CD4-positive, alpha-beta T cell treated with Interleukin-21 for 1 hour (primary cell): ENCODE results near the gene KCNT1.

Source experiments
- DNase-seq: peaks from one replicate; pipeline ENCODE4 v3.0.0-alpha.2; 2020

The KCNT1 gene

GRCh38 chr9:135769489-135770202, 67.7 kb downstream of the KCNT1 start:
- no peak for DNase-seq

- DNase-seq = peak; percentile 7
Measured at GRCh38 chr9:135770203-135770535, 68.2 kb downstream of the KCNT1 start.

DNA sequence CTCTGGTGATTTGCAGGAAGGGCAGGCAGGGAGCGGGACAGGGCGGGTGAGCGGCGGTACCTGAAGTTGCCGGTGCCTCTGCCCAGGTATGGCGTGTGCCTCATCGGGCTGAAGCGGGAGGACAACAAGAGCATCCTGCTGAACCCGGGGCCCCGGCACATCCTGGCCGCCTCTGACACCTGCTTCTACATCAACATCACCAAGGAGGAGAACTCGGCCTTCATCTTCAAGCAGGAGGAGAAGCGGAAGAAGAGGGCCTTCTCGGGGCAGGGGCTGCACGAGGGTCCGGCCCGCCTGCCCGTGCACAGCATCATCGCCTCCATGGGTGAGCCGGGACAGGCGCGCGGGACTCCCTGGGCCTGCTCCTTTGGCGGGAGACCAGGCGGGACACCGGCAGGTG, 68.8 kb downstream of the KCNT1 start:
- DNase-seq = no peak

- DNase-seq = no peak
Measured at GRCh38 chr9:135771401-135772051, 69.5 kb downstream of the KCNT1 start.

- no peak for DNase-seq
Measured at GRCh38 chr9:135772056-135772646, 70.2 kb downstream of the KCNT1 start.

DNA sequence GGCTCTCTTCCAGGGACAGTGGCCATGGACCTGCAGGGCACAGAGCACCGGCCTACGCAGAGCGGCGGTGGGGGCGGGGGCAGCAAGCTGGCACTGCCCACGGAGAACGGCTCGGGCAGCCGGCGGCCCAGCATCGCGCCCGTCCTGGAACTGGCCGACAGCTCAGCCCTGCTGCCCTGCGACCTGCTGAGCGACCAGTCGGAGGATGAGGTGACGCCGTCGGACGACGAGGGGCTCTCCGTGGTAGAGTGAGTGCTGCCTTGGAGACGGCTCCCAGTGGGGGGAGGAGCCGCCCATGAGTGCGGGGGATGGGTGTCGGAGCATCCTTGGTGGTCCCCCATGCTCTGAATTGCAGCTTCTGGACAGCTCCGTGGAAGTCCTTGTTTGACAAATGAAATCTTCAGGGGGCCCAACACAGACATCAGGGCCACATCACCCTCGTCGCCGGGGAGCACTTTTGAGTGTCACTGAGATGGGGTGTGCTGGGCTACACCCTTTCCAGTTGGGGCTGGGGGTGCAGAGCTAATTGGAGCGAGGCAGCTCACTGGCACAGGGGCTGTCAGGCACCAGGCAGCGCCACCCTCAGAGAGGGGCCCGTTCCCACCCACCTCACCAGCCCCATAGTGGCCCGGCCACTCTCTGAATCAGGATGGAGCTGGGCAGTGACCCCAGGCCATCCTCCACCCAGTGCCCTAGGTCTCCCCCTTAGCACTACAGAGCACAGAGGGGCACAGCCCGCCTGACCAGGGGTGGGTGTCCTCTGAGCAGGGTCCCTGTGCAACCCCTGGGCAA, 70.9 kb downstream of the KCNT1 start:
- DNase-seq = no peak

GRCh38 chr9:135773530-135774238, 71.7 kb downstream of the KCNT1 start:
- DNase-seq = no peak

GRCh38 chr9:135774239-135774747, 72.3 kb downstream of the KCNT1 start:
- no peak for DNase-seq

DNA sequence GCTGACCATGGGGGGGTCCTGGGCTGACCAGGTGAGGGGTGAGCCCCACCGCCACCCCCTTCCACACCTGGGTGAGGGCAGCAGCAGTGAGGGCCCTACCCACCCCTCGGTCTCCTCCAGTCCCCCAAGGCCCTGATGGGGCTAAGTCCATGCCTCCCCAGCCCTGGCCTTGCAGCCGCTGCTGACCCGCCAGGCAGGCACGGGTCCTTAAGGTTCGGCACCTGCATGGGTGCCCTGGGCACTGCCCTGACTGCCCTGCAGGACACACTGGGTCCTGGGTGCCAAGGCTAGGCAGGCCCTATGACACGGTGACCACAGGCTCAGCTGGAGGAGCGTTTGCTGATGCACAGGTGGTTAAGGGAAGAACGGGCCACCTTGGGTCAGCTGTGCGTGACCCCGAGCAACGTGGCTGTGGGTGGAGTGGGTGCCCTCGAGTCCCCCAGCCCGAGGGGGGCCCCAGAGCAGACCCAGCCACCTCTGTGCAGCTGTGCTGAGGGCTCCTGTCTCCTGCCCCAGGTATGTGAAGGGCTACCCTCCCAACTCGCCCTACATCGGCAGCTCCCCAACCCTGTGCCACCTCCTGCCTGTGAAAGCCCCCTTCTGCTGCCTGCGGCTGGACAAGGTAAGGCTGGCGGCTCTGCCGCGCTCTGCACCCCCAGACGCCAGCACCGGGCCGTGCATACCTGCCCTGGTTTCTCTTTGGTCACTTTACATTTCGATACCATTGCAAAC, 73.0 kb downstream of the KCNT1 start:
- no peak for DNase-seq

DNA sequence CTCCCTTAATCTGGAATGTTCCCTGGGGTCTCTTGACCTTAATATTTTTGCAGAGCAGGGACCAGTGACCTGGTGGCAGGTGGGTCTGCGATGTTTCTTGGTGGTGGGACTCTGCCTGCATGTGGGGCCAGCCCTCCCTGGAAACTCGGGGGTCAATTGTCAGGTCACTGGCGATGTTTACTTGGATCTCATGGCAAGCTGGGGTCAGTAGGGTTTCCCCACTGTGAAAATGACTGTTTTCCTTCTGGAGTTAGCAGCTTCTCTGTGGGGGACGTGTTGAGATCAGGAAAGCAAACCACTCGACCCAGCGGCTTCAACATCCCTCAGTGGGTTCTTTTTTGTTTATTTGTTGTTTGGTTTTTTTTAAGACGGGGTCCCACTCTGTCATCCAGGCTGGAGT, 73.9 kb downstream of the KCNT1 start:
- no peak for DNase-seq

DNA sequence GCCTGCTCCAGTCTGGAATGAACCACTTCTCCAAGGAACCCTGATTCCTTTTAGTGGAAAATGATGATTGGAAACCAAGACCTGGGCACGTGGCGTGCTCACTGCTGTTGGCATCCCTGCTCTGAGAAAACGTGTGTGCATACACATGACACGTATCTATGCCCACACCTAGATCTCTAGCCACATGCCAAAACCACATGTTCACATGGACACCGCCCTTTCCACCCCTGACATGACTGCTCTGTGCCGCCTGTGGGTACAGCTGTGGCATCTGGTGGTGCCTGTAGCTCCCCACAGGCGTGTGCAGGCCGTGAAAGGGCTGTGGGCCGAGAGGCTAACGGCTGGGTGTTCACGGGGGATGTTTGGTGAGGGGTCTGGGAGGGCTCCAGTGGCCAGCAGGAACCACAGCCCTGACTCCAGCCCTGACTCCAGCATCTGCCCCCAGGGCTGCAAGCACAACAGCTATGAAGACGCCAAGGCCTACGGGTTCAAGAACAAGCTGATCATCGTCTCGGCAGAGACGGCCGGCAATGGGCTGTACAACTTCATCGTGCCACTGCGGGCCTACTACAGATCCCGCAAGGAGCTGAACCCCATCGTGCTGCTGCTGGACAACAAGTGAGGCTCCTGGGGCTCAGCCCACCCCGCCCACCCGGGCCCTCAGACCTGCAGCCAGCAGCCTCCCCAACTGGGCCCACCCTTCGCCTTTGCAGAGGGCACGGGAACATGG, 75.1 kb downstream of the KCNT1 start:
- peak; percentile 37 for DNase-seq

GRCh38 chr9:135777623-135778177, 75.7 kb downstream of the KCNT1 start:
- no peak for DNase-seq

GRCh38 chr9:135778421-135778820, 76.4 kb downstream of the KCNT1 start:
- DNase-seq = no peak

DNA sequence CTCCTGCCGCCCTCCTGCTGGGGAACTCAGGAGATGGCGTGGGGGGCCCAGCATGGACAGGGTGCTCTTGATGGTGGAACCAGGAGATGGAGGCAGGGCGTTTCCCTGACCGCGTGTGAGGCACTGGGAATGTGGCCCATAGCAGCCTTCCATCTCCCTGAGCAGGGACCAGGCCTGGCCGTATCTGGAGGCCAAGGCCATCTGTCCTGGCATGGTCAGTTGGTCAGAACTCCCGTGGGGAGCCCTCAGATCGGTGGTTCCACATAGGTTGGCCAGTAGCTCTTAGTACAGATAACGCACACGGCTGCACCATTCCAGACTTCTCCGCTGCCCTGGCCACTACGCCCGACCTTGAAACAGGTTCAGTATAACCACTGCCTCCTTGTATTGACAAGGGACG, 77.6 kb downstream of the KCNT1 start:
- no peak for DNase-seq

DNA sequence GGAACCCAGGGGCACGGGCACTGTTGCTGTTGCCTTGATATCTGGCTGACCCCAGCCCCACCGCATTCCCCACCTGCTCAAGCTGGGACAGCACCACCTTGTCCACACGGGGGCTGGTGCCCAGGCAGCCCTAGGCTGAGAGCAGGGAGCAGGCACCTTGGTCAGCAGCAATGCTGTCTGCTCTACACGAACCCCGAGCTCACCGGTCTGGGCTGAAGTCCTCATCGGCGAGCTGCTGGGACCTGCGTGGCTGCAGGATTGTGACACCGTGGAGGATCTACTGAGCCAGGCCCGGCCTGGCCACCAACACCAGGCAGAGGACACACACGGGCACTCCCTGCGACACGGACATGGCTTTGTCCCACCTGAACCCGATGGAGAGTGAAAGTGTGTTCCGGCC, 78.1 kb downstream of the KCNT1 start:
- DNase-seq = no peak

DNA sequence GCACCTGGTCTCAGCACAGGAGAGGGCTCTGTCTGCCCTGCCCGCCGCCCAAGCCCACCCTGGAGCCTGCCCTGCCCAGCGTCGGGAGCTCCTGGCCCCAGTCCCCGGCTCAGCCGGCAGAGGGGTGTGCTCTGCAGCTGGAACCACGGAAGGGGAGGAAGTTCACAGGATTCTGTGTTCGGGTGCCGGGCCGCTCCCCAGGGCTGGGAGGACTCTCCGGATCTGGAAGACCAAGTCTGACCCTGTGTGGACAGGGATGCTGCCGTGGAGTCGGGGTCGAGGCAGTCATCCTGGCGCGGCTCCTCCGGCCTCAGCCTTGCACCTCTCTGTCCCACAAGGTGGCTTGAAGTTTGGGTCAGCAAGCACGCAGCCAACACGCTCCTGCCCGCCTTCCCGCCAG, 78.6 kb downstream of the KCNT1 start:
- no peak for DNase-seq

DNA sequence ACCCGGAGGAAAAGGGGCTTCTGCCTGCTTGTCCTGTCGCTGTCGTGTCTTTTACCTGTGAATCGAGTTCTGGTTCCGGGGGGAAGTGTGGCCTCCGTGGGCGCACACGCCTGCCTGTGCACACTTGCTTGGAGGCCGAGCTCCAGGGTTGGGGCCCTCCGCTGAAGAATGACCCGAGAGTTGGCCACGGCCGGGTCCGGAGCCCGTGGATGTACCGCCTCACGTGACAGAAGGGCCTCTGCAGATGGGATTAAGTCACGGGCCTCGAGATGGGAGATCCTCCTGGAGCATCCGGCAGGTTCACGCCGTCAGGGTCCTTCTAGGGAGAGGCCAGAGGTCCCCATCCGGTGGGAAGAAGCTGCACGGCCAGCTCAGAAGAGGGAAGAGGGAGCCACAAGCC, 81.0 kb downstream of the KCNT1 start:
- DNase-seq = no peak

- no peak for DNase-seq
Measured at GRCh38 chr9:135783540-135784245, 81.7 kb downstream of the KCNT1 start.

GRCh38 chr9:135785013-135785575, 83.1 kb downstream of the KCNT1 start:
- no peak for DNase-seq

DNA sequence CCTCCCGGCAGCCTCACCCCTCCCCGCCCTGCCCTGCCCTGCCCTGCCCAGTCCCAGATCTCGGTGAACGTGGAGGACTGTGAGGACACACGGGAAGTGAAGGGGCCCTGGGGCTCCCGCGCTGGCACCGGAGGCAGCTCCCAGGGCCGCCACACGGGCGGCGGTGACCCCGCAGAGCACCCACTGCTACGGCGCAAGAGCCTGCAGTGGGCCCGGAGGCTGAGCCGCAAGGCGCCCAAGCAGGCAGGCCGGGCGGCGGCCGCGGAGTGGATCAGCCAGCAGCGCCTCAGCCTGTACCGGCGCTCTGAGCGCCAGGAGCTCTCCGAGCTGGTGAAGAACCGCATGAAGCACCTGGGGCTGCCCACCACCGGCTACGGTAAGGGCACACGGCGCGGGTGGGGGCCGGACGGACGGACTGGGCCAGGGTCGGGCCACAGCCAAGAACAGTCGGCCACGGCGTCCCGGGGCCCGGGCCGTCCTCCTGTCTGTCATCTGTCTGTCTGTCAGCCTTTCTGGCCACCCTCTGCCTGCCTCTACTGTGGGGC, 84.2 kb downstream of the KCNT1 start:
- no peak for DNase-seq
